GM19025 (cell line): Measurements from ENCODE around the gene FLRT1.

Experiments
- ATAC-seq: cut with Tn5 transposase; IDR thresholded peaks from one replicate; pipeline ENCODE4 v1.9.1; 2021; ENCODE audit warnings: mild to moderate bottlenecking, low read depth, moderate library complexity; ENCODE audit not compliant: unreplicated experiment

FLRT1 gene

DNA sequence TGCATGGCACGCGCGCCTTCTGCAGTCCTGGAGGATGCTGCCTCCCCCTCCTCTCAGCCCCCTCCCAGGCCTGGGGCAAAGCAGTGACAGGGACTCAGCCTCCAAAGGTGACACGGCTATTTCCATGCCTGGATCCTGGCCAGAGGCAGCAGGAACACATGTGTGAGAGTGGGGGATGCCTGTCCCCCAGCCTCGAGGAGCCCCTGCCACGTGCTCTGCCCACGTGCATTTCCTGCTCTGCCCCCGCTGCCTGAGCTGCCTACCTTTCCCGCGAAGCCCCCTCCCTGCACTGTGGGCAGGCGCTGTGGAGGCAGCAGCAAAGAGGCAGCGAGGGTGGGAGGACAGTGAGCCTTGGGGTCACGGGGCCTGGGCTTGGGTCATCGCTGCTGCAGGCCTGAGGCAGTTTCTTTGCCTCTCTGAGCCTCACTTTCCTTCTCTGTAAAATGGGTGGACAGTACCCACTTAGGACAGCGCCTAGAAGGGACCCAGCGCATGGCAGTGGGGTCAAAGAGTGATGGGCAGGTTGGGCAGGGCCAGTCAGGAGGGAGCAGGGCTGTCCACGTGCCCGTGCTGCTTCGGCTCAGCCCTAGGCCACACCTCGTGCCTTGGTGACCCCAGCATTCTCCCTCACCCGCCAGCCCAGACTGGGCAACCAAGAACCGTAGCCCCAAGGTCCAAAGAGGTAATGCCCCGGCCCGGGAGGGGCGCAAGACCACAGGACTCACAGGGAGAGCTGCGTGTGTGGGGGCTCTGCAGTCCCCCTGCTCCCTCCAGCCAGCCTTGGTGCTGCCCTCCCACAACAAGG, 48.6 kb downstream of the FLRT1 start:
- ATAC-seq, result no peak

DNA sequence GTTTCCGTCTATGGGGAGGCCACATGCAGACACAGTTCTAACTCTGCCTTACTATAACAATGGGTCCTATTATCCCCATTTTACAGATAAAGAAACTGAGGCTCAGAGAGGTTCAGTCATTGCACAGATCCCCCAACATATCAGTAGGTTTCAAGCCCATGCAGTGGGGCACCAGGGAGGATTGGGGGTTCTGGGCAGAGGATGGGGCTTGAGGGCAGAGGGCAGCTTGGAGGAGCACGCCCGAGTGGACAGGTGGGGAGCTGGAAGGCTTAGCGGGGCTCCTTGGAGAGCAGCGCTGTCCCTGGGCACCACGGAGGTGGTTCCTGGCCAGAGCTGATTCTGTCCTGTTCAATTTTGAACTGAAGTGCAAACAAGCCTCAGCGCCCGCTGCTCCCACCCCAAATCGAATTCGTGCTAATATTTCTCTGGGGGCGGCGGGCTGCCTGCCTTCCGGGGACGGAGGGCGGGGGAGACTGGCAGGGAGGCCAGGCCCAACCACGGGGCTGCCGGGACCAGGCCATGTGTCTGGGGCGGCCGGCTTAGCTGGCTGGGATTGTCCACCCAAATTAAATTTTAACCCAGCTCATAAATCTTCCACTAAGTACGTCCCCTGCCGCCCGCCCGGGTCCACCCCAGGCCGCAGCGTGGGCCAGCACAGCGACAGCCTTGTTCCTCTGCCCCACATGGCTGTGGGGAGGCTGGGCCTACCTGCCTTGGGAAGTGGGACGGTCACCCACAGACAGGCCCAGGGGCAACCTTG, 49.4 kb downstream of the FLRT1 start:
- ATAC-seq, result no peak
